M059J (cell line): ENCODE results near the gene WWOX. TPM values are rescaled to one million over a fixed set of nuclear protein-coding genes. Genes with fewer than 3 reads are reported as not detected.

Source experiments
- DNase-seq: peaks from one replicate; pipeline ENCODE4 v3.0.0-alpha.2; 2012; ENCODE audit warnings: low read depth
- total RNA-seq: library from RNA; depleted of rRNA; stranded (reverse); fragments of >200 nt; shearing (Covaris generic); gene quantifications from 2 replicates; pipeline ENCODE4 v1.2.3, GENCODE V29; 2014

WWOX gene
- total RNA-seq, 1 experiment from 2014 or later: 13.7 TPM

GRCh38 chr16:78608305-78608776 is 508.9 kb downstream of the WWOX start:
- no peak for DNase-seq

- DNase-seq: no peak
Observed at GRCh38 chr16:78609402-78610274, 510.2 kb downstream of the WWOX start.

- no peak for DNase-seq
Observed at GRCh38 chr16:78611318-78611717, 511.9 kb downstream of the WWOX start.

GRCh38 chr16:78619811-78620210 is 520.4 kb downstream of the WWOX start:
- DNase-seq: no peak

- no peak for DNase-seq
Observed at GRCh38 chr16:78620291-78620690, 520.8 kb downstream of the WWOX start.

- DNase-seq: no peak
Observed at GRCh38 chr16:78623796-78624195, 524.3 kb downstream of the WWOX start.

GRCh38 chr16:78624366-78624765 is 524.9 kb downstream of the WWOX start:
- no peak for DNase-seq

GRCh38 chr16:78628461-78629045 is 529.1 kb downstream of the WWOX start:
- peak; percentile 5 for DNase-seq

GRCh38 chr16:78629173-78629572 is 529.7 kb downstream of the WWOX start:
- no peak for DNase-seq

- no peak for DNase-seq
Observed at GRCh38 chr16:78630102-78630501, 530.6 kb downstream of the WWOX start.

- peak; percentile 2 for DNase-seq
Observed at GRCh38 chr16:78633551-78633950, 534.1 kb downstream of the WWOX start.

GRCh38 chr16:78635807-78636206 is 536.4 kb downstream of the WWOX start:
- DNase-seq: no peak

- no peak for DNase-seq
Observed at GRCh38 chr16:78638371-78638770, 538.9 kb downstream of the WWOX start.

GRCh38 chr16:78639775-78640174 is 540.3 kb downstream of the WWOX start:
- no peak for DNase-seq

- DNase-seq: no peak
Observed at GRCh38 chr16:78640886-78641285, 541.4 kb downstream of the WWOX start.

GRCh38 chr16:78641433-78641832 is 542.0 kb downstream of the WWOX start:
- DNase-seq: no peak

- no peak for DNase-seq
Observed at GRCh38 chr16:78642621-78643285, 543.3 kb downstream of the WWOX start.

- no peak for DNase-seq
Observed at GRCh38 chr16:78645657-78646056, 546.2 kb downstream of the WWOX start.

GRCh38 chr16:78647019-78647418 is 547.6 kb downstream of the WWOX start:
- no peak for DNase-seq

GRCh38 chr16:78647491-78647890 is 548.0 kb downstream of the WWOX start:
- DNase-seq: no peak

GRCh38 chr16:78648517-78648916 is 549.1 kb downstream of the WWOX start:
- DNase-seq: peak; percentile 17

- no peak for DNase-seq
Observed at GRCh38 chr16:78650339-78651074, 551.1 kb downstream of the WWOX start.
